ENCODE data around the gene KRTAP10-4.
"Not testable (repeated sequence)": the region's sequence is repeated elsewhere in the genome, so short reads cannot be mapped to it uniquely, and the experiment has no call there.

The KRTAP10-4 gene

GRCh38 chr21:44573630-44574456 is at the start of gene KRTAP10-4:
KRTAP10-4 (plus strand) TSS chr21:44573729; CDS start chr21:44573759, 30 bp downstream.
- DNase-seq = not testable (repeated sequence)

- DNase-seq = no peak
Observed at GRCh38 chr21:44524414-44525371, 48.8 kb upstream of the KRTAP10-4 start.

- DNase-seq = no peak
Observed at GRCh38 chr21:44525391-44526095, 48.0 kb upstream of the KRTAP10-4 start.

GRCh38 chr21:44526096-44526997 is 47.2 kb upstream of the KRTAP10-4 start:
- no peak for DNase-seq

GRCh38 chr21:44527156-44527982 is 46.2 kb upstream of the KRTAP10-4 start:
- DNase-seq = no peak

GRCh38 chr21:44527983-44528633 is 45.4 kb upstream of the KRTAP10-4 start:
- no peak for DNase-seq

GRCh38 chr21:44528634-44528995 is 44.9 kb upstream of the KRTAP10-4 start:
- DNase-seq = no peak

GRCh38 chr21:44529011-44529421 is 44.5 kb upstream of the KRTAP10-4 start:
- DNase-seq = no peak

GRCh38 chr21:44529503-44530125 is 43.9 kb upstream of the KRTAP10-4 start:
- no peak for DNase-seq

GRCh38 chr21:44530221-44530902 is 43.2 kb upstream of the KRTAP10-4 start:
- DNase-seq = peak; percentile 21

GRCh38 chr21:44530903-44531605 is 42.5 kb upstream of the KRTAP10-4 start:
- no peak for DNase-seq

GRCh38 chr21:44531606-44532564 is 41.6 kb upstream of the KRTAP10-4 start:
- peak; percentile 50 for DNase-seq

GRCh38 chr21:44532712-44533111 is 40.8 kb upstream of the KRTAP10-4 start:
- no peak for DNase-seq

- DNase-seq = no peak
Observed at GRCh38 chr21:44533121-44533890, 40.2 kb upstream of the KRTAP10-4 start.

- DNase-seq = no peak
Observed at GRCh38 chr21:44533891-44534627, 39.5 kb upstream of the KRTAP10-4 start.

GRCh38 chr21:44534688-44535087 is 38.8 kb upstream of the KRTAP10-4 start:
- DNase-seq = no peak
